ENCODE results near the gene ZDHHC14.
A peak's percentile ranks its signal among the peaks of the same experiment; 100 is the strongest.

ZDHHC14 gene

DNA sequence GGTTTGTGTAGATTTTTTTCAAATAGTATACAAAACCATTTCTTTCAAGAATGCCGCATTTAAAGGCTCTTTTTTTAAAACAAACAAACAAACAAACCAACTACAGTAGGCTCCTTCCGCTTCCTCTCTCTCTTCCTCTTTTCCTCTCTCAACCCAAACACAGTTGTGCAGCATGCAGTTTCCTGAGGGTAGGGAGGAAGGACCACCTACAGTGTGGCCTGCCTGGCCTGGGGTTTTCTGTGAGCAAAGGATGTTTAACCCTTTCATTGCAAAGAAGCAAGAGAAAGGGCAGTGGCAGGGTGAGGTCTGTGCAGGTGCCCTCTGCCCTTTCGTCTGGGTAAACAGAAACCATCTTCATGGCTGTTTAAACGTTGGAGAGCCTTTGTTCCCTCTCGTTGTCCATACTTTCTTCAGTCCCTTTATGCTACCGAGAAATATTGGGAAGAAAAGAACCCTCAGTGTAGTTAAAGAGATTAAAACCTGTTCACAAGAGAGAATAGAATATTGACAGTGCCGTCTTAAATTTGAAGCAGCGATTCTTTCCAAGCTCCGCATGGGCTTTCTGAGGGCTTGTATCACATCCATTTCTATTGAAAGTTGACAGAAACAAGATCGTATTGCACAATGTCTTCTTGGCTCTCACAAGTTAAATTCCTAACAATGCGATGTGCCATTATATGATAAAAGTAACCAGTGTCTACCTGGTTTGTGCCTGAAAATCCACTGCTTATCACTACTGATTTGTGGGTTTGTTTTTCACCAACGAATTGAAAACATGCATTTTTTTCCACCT is 226.5 kb downstream of the ZDHHC14 start:
- no peak for DNase-seq

- DNase-seq = no peak
These were observed 227.5 kb downstream of the ZDHHC14 start for GRCh38 chr6:157608221-157609075.

DNA sequence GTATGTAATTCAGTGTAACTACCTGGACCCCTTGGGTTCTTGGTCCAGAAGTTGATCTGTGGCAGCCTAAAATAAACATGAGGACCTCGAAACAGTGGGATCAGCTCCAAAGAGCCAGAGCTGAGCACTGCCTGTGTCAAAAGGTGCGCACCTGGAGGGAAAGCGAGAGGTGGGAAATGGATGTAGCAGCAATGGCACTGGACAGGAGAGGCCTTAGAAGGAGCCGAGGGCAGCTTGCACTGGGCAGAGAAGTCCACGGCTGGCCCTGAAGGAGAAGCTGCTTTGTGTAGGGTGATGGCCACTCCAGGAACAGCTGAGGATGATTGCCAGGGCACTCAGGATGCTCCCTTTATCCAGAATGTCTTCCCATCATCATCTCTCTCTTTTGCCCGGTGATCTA is 228.1 kb downstream of the ZDHHC14 start:
- DNase-seq = no peak

DNA sequence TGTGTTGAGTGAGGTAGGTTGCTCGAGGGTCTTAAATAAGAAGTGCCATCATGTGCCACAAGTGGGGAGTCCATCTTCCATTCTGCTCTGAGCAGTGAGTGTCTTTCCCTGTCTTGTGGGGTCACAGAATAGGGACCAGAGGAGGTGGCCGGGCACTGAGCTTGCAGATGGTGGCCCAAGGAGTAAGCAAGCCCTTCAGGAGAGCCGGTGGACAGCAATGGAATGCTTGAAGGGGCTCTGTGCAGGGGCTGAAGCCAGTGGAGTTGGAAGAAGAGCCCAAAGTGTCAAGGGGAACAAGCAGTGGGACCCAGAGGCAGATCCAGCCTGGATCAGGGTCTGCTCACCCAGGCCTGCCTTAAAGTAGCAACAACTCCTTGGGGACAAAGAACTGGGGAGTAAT is 228.6 kb downstream of the ZDHHC14 start:
- no peak for DNase-seq

DNA sequence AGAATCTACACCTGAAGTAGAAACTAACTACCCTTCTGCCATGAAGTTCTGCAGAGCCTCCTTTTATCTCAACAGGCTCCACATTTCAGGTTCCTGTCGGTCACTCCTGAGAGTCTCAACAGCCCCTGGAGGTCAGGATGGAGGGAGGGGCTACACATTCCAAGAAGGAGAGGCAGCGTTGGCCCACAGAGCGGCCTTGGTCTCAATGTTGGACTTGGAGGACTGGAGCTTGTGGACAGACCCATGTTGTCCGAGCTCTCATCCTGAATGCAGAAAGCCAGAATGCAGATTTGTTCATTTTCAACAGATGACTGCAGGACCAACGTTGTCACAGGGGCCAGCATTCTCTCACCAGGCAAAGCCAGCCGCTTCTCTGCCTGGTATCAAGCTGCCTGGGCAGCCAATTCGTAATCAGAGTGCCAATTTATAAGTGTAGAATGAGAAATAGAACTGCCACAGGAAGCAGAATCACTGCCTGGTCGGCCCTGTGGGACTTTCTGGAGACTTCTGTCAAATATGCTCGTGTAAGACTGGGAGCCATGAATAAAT is 229.5 kb downstream of the ZDHHC14 start:
- no peak for DNase-seq

DNA sequence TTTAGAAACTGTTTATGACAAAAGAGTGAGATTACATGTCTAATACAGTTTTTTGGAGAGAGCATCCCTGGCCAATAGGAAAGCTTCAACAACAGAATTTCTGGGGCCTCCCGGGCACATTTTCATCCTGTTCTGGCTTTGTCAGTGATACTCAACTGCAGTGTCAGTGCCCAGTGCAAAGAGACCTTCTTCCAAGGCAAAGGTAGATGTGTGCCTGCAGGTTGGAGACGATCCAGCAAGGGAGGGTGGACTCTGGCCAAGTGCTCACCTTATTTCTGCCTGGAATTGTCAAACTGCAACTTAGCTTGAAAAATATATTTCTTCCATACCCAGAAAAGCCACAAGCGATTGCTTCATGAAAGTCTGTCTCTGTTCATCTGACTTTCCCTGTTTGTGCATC is 230.4 kb downstream of the ZDHHC14 start:
- no peak for DNase-seq

GRCh38 chr6:157613011-157613522 is 232.1 kb downstream of the ZDHHC14 start:
- peak; percentile 26 for DNase-seq

DNA sequence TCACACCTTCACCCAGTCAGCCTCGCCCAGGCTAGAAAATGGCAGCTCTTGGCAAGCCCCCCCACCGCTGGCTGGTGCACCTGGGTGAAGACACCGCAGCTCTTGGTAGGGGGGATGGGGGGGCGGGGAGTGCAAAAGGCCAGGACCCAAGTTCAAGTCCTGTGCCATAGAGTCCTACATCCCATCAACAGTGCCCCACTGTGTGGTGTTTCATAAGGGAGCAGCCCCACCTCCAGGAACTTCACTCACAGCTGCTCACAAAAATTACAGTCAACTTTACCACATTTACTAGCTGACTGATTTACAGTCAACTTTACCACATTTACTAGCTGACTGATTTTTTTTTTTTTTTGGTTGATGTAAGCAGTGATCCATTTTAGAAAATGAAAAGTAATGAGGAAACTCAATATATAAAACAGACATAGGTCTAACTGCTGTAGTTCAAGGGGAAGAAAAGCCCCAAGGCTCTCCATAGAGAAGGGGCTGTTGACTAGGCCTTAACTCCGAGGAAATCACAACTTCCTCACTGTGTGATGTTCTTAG is 233.1 kb downstream of the ZDHHC14 start:
- DNase-seq = peak; percentile 9

DNA sequence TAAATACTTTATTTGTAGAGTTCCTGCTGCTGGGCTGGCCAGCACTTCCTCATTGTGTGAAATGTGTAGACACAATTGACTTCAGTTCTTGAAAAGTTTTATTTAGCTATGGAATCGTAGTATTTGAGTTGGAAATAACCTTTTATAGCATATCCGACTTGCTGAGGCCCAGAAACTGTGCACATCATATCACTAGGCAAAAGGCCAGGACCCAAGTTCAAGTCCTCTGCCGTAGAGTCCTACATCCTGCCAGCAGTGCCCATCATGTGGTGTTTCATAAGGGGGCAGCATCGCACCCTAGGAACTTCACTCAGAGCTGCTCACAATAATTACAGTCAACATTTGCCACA is 234.4 kb downstream of the ZDHHC14 start:
- no peak for DNase-seq

GRCh38 chr6:157615951-157616350 is 235.0 kb downstream of the ZDHHC14 start:
- DNase-seq = no peak

DNA sequence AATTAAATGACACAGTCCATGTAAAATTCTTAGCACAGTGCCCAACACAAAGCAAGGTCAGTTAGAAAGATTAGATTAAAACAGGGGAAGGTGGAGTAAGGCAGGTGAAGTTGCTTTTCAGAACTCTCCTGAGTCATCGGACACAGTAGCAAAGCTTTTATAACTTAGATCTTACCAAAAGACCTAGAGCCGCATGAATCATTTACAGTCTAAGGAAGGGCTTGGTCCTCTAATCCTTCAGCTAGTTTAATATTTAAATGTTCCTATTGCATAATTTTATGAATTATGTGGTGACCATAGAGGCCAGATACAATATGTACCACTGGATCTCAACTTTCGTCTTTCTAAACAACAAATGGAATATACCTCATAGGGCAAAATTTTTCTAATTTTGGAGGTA is 240.0 kb downstream of the ZDHHC14 start:
- DNase-seq = no peak

GRCh38 chr6:157621406-157621805 is 240.4 kb downstream of the ZDHHC14 start:
- no peak for DNase-seq

- no peak for DNase-seq
These were observed 241.4 kb downstream of the ZDHHC14 start for GRCh38 chr6:157622427-157622826.

DNA sequence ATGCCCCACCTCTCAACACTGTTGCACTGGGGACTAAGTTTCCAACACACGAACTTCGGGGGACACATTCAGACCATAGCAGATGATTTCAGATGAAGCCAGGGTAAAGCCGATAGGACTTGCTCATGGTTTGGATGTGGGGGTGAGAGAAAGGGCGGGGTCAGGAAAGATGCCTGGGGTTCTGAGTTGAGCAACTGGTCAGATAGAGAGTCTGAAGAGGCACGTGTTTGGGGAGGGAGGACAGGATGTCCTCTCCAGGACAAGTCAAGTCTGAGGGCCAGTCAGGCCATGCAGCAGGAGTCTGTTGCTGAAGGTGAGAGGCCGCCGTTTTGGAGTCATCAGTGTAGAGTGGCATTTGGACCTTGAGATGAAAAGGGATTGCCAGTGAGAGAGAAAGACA is 244.1 kb downstream of the ZDHHC14 start:
- no peak for DNase-seq

DNA sequence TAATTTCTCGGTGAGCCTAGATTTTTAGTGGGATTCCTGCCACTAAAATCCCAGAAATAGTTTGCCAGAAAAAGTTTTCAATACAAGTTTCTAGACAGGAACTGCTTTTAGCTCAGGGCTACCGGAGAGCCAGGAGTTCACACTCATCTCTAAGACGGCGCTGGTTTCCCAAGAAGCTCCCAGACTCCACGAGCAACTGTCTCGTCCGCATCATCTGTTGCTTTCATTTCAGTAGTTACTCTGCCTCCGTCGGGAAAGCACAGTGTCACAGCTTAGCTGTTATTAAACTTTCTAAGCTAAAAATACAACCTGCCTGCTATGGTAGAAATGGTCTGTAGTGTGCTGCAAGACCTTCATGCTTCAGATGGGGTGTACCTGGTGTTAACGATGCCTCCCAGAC is 244.8 kb downstream of the ZDHHC14 start:
- no peak for DNase-seq

DNA sequence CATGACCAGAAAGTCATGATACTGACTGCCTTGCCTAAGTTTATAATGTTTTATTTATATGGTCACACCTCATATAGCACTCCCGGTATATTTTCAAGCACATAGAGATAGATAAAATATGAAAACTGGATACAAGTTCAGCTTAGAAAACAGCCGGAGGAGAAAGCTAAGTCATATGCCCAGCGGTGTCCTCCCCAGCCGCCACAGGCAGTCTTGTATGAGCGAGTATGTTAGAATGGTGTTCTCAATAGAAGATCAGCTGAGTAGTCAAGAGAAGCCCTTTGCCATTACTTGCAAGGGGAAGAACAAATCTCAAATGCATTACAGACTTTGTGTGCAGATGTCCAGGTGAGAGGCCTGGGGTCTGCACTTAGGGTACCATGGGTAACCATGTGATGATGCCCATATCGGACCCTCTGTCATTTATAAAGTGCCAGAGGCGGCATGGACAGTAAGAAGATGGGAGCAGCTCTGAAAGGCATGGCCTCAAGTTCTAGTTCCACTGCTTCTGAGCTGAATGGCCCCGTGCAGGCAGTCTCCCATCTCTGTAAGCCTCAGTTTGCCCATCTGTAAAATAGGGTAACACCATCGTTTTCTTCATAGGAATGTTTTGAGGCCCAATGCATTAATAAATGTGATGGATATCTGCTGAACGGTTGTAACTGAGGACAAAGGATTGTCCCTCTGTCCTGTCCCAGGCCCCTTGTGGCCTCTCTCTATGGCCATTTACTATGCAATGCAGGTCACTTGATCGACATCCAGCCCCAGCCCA is 246.4 kb downstream of the ZDHHC14 start:
- DNase-seq = no peak

- DNase-seq = no peak
These were observed 247.5 kb downstream of the ZDHHC14 start for GRCh38 chr6:157628463-157628862.

DNA sequence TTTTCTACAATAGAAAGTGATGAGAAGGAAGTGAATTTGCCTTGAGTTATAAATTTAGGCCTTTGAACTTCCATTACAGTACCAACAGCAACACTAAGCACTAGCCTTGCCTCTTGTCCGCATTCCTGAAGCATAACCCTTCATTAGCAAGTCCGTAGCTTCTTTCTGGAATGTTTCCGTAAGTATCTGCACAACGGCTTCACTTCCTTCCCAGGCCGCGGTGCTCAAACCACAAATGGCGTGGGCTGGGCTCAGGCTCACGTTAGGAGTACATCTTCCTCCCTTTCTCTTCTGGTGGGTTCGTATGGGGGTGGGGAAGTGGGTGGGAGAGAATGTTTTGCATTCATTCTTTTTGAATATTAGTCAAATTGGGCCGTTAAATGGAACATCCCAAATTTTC is 248.2 kb downstream of the ZDHHC14 start:
- no peak for DNase-seq

DNA sequence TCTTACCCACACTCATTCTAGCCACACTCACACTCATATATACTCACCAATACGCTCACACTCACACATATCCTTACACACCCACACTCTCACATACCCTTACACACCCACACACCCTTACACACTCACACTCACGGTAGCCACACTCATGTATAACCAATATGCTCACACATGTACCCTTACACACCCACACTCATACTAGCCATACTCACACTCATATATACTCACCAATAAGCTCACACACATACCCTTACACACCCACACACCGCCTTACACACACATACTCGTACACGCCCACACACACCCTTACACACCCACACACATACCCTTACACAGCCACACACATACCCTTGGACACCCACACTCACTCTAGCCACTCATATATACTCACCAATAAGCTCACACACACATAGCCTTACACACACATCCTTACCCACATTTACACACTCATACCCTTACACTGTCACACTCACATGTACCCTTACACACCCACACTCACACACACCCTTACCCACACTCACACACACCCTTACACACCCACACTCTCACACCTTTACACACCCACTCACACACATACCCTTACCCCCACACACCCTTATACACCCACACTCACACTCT is 249.6 kb downstream of the ZDHHC14 start:
- DNase-seq = no peak

- DNase-seq = no peak
These were observed 250.4 kb downstream of the ZDHHC14 start for GRCh38 chr6:157631412-157631811.

- no peak for DNase-seq
These were observed 251.0 kb downstream of the ZDHHC14 start for GRCh38 chr6:157631838-157632614.

Measured in kidney glomerular epithelial cell (primary cell).